A549 (cell line): ENCODE data around the gene MAF. TPM values are rescaled to one million over a fixed set of nuclear protein-coding genes. Genes with fewer than 3 reads are reported as not detected.

Experiments
- ATAC-seq, 2 experiments: fragments of 200-7000 bp in 1 of 2; fragments of >200 bp in 1 of 2; cut with Nextera tagmentation in 1 of 2; cut with Tn5 transposase in 1 of 2; 3 replicates each; pipeline versions ENCODE4 v1.8.0 to v1.9.1; 2018 to 2020; ENCODE audit warnings: mild to moderate bottlenecking in 1 of 2, moderate library complexity in 1 of 2
- CTCF ChIA-PET: fragments of 300-600 bp; sonication (Branson Sonifier 250); formaldehyde crosslinking; extraction: SDS; loops from one replicate; lab custom pipeline; 2021; ENCODE audit warnings: antibody characterized with exemption, inconsistent platforms; lab: Yijun Ruan, JAX
- POLR2A ChIA-PET: fragments of 350-600 bp; formaldehyde crosslinking; extraction: SDS; loops from one replicate; lab custom pipeline; 2021; ENCODE audit warnings: antibody characterized with exemption, inconsistent platforms; lab: Yijun Ruan, JAX
- DNase-seq, 2 experiments: peaks; one replicate each; pipeline versions ENCODE4 v3.0.0 to v3.0.0-alpha.2; 2011 to 2016; ENCODE audit warnings: low read depth in 1 of 2, low spot score in 1 of 2
- FAIRE-seq: peaks from 2 replicates; lab custom pipeline; 2011; peaks lifted over from hg19 to GRCh38; lab: Jason Lieb, UNC
- H3K27ac ChIP-seq, 2 experiments: fragments of >200 bp; sonication (Bioruptor Twin); formaldehyde crosslinking; 3 replicates each; pipeline ENCODE4 v1.5.1; 2016 to 2017
- H3K4me1 ChIP-seq: fragments of >200 bp; sonication (Bioruptor Twin); formaldehyde crosslinking; 3 replicates; pipeline ENCODE4 v1.6.1; 2016
- H3K4me2 ChIP-seq: fragments of >200 bp; sonication (Bioruptor Twin); formaldehyde crosslinking; 3 replicates; pipeline ENCODE4 v1.6.1; 2016
- H3K4me3 ChIP-seq: fragments of >200 bp; sonication (Bioruptor Twin); formaldehyde crosslinking; 3 replicates; pipeline ENCODE4 v1.5.1; 2016
- H3K9me3 ChIP-seq: fragments of >200 bp; sonication (Bioruptor Twin); formaldehyde crosslinking; 3 replicates; pipeline ENCODE4 v1.6.1; 2016
- CBX8 ChIP-seq: fragments of 200-600 bp; sonication (generic); IDR thresholded peaks from 2 replicates; pipeline ENCODE4 v1.6.1; 2016
- CHD2 ChIP-seq: fragments of 150-350 bp; IDR thresholded peaks from 2 replicates; pipeline ENCODE4 v1.6.1; 2014; ENCODE audit warnings: low read length; ENCODE audit not compliant: partially characterized antibody
- FOSB ChIP-seq: fragments of 250-450 bp; sonication (Bioruptor Pico); IDR thresholded peaks from 2 replicates; pipeline ENCODE4 v1.5.0; 2020; ENCODE audit warnings: mild to moderate bottlenecking, moderate library complexity
- GATA3 ChIP-seq: IDR thresholded peaks from 2 replicates; pipeline ENCODE4 v1.6.1; 2012; ENCODE audit warnings: borderline replicate concordance
- HEYL ChIP-seq: fragments of 250-450 bp; sonication (Bioruptor Pico); IDR thresholded peaks from 2 replicates; pipeline ENCODE4 v1.8.0; 2021; ENCODE audit warnings: mild to moderate bottlenecking, moderate library complexity
- HOXB13 ChIP-seq: fragments of 250-450 bp; sonication (Bioruptor Pico); IDR thresholded peaks from 2 replicates; pipeline ENCODE4 v1.5.0; 2020; ENCODE audit warnings: low read depth, mild to moderate bottlenecking, moderate library complexity
- HOXB5 ChIP-seq: fragments of 250-450 bp; sonication (Bioruptor Pico); IDR thresholded peaks from 2 replicates; pipeline ENCODE4 v1.5.0; 2020; ENCODE audit warnings: mild to moderate bottlenecking, moderate library complexity
- MYC ChIP-seq: IDR thresholded peaks from 2 replicates; pipeline ENCODE4 v1.6.1; 2012; ENCODE audit warnings: mild to moderate bottlenecking, inconsistent platforms, low read length, improper control_type of control experiment, borderline replicate concordance
- NPAS2 ChIP-seq: fragments of 250-450 bp; sonication (Bioruptor Pico); IDR thresholded peaks from 2 replicates; pipeline ENCODE4 v1.8.0; 2022; ENCODE audit warnings: mild to moderate bottlenecking, moderate library complexity, borderline replicate concordance
- RAD21 ChIP-seq, 2 experiments: fragments of >200 bp in 1 of 2; sonication (Bioruptor Twin) in 1 of 2; formaldehyde crosslinking in 1 of 2; IDR thresholded peaks in 1 of 2; conservative IDR thresholded peaks in 1 of 2; 2 replicates in 1 of 2; 3 replicates in 1 of 2; pipeline ENCODE4 v1.6.1; 2012 to 2018; ENCODE audit warnings: inconsistent platforms in 1 of 2
- SMC3 ChIP-seq: fragments of >200 bp; sonication (Bioruptor Twin); formaldehyde crosslinking; IDR thresholded peaks from 3 replicates; pipeline ENCODE4 v1.6.1; 2018; ENCODE audit warnings: inconsistent platforms
- TFCP2L1 ChIP-seq: fragments of 250-450 bp; sonication (Bioruptor Pico); IDR thresholded peaks from 2 replicates; pipeline ENCODE4 v1.5.0; 2021; ENCODE audit warnings: mild to moderate bottlenecking
- ZC3H11A ChIP-seq: fragments of 450-650 bp; IDR thresholded peaks from 2 replicates; pipeline ENCODE4 v1.6.1; 2014; ENCODE audit warnings: antibody characterized with exemption, mild to moderate bottlenecking
- WGBS: methylation state at CpG from one replicate; pipeline ENCODE4 v1.1.6; 2017; ENCODE audit errors: missing lambda C conversion rate; 5-methylcytosine and 5-hydroxymethylcytosine counted together
- polyA plus RNA-seq, 4 experiments: library from polyadenylated mRNA; depleted of rRNA in 3 of 4; stranded (reverse); fragments of >200 nt; fragmentation: RNase III in 1 of 4; extraction: RNeasy Plus Mini Kit Qiagen cat#74134 plus additional on column Dnase treatment in 1 of 4; gene quantifications; 2 replicates in 3 of 4; 3 replicates in 1 of 4; pipeline ENCODE4 v1.2.3, GENCODE V29; 2011 to 2017
- TF ChIP-seq, protein P1 (sequence below): fragments of >200 bp; sonication (Bioruptor Twin); formaldehyde crosslinking; IDR thresholded peaks from 3 replicates; pipeline ENCODE4 v1.5.1; 2016
- TF ChIP-seq, protein P2 (sequence below): fragments of 250-450 bp; sonication (Bioruptor Pico); IDR thresholded peaks from 2 replicates; pipeline ENCODE4 v1.5.0; 2020; ENCODE audit warnings: low read depth, mild to moderate bottlenecking, moderate library complexity
- TF ChIP-seq, protein P3 (sequence below): IDR thresholded peaks from 2 replicates; pipeline ENCODE4 v1.6.1; 2012; ENCODE audit warnings: low read depth, borderline replicate concordance

The MAF gene
- polyA plus RNA-seq, 2 of the 4 experiments (the other 2 are of a cell fraction): 0.14 to 0.37 TPM

DNA sequence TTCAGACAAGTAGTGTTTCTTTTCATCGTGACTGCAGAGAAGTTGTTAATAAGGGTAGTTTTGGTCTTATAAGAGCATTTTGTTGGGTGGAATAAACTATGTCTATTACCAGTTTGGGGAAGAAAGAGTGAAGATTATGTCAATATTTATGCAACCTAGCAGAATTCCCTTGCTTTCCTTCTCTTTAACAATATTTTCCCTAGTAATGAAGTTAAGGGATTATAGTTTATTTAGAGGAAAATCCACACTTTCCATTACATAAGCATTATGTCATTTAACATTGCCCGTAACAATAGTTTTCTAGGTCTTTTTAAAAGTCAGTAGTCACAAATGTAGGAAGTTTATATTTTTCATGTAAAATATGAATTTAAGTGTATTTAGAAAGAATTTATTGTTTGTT, 2.5 kb upstream of the MAF start:
- peaks cover 21% of the 10 kb centered on the region; the same call in 2 of the 3 replicates for H3K4me1 ChIP-seq
- ChIA-PET POLR2A (no interaction called here), CTCF (interaction anchor here (1.1 kb wide), 1 partner anchor 36 kb away, joined by 3 read pairs; no protein-coding TSS in a partner anchor)
- 69% methylated on average over 2 of the region's 2 CpGs for WGBS
- ATAC-seq (no peak), DNase-seq (no peak), FAIRE-seq (no peak)
- H3K9me3 ChIP-seq: no peaks in the 10 kb centered on the region
- no peak overlapping the region for H3K4me3 ChIP-seq
- no peak overlapping the region for H3K4me2 ChIP-seq
- no peak overlapping the region for H3K27ac ChIP-seq
- no peak for TF ChIP-seq GATA3
- TF ChIP-seq, protein P1, sequence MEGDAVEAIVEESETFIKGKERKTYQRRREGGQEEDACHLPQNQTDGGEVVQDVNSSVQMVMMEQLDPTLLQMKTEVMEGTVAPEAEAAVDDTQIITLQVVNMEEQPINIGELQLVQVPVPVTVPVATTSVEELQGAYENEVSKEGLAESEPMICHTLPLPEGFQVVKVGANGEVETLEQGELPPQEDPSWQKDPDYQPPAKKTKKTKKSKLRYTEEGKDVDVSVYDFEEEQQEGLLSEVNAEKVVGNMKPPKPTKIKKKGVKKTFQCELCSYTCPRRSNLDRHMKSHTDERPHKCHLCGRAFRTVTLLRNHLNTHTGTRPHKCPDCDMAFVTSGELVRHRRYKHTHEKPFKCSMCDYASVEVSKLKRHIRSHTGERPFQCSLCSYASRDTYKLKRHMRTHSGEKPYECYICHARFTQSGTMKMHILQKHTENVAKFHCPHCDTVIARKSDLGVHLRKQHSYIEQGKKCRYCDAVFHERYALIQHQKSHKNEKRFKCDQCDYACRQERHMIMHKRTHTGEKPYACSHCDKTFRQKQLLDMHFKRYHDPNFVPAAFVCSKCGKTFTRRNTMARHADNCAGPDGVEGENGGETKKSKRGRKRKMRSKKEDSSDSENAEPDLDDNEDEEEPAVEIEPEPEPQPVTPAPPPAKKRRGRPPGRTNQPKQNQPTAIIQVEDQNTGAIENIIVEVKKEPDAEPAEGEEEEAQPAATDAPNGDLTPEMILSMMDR: no peak
- no peak for TF ChIP-seq HOXB5 (CRISPR knock-in tag)
- no peak for TF ChIP-seq CBX8
- TF ChIP-seq, protein P2, sequence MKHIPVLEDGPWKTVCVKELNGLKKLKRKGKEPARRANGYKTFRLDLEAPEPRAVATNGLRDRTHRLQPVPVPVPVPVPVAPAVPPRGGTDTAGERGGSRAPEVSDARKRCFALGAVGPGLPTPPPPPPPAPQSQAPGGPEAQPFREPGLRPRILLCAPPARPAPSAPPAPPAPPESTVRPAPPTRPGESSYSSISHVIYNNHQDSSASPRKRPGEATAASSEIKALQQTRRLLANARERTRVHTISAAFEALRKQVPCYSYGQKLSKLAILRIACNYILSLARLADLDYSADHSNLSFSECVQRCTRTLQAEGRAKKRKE (CRISPR knock-in tag): no peak
- no peak for TF ChIP-seq HEYL (CRISPR knock-in tag)
- TF ChIP-seq NPAS2 (CRISPR knock-in tag): no peak
- TF ChIP-seq TFCP2L1 (CRISPR knock-in tag): no peak
- no peak for TF ChIP-seq ZC3H11A
- TF ChIP-seq FOSB (CRISPR knock-in tag): no peak

DNA sequence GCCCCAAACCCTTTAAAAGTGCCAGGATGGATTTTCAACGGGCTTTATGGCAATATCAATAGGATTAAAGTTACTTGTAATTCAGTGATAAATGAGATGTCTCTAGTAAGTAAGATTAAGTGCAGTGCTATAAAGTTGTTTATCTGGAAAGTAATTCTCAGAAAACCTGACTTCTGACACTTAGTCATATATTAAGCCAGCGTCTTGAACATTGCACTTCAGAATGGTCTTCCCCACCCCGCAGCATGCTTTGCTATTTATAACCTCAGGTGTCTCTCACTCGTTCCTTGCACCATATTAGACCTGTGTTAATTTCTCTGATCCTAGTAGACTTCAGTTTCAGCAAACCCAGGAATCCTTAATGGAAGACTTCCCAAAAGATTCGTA, 2.1 kb upstream of the MAF start:
- POLR2A ChIA-PET: no interaction called here
- Histone ChIP-seq H3K4me2 (peak overlapping the region; percentile 95; the same call in 1 of the 3 replicates), H3K27ac (no peak overlapping the region), H3K4me1 (peaks cover 17% of the 10 kb centered on the region; the same call in 2 of the 3 replicates), H3K9me3 (no peaks in the 10 kb centered on the region), H3K4me3 (no peak overlapping the region)
- ATAC-seq (no peak), DNase-seq (no peak), FAIRE-seq (no peak)
- no peak for TF ChIP-seq HOXB13 (CRISPR knock-in tag)
- no peak for TF ChIP-seq CHD2
- CTCF ChIA-PET: interaction anchor here (0.6 to 2.8 kb wide), 65 partner anchors 8 to 1720 kb away, joined by 3 to 16 read pairs (median 4); partner anchors contain the start of gene WWOX
- 22% methylated on average over 5 of the region's 5 CpGs for WGBS

DNA sequence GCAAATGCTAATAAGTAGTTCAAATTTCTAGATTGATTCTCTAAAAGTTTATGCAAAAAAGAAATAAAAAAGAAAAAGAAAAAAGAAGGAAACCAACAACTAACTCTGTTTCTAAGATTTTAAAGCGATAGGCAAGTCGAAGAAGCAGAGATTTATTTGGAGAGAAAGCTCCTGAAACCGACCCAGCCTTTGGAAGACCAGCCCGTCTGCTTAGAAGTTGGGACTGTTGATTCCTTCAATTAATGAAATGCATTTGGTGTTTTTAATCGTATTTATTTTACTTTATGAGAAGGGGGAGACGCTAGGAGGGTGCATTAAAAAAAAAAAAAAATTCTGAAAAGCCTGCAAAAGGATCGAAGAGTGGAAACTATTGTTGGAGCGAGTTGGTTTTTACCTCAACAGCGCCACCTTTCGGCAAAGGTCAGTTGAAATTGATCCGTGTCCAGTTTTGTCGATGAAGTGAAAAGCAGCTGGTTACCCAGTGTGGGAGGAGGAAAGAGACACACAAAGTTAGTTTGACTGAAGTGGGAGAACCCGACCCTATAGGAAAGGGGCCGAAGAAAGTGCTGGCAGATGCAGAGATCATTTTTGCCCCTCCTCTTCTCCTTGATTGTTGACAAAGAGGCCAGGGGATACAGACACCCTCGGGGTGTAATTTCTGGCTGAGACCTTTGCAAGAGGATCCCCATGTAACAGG, 1.5 kb upstream of the MAF start:
- ATAC-seq: peak in 1 of 2 experiments; percentile 53; a peak in 3 of 6 replicates
- peak overlapping the region; percentile 49; the same call in 2 of the 3 replicates for H3K4me3 ChIP-seq

More for the DNA sequence above, 1.5 kb upstream of the MAF start:
- CTCF ChIA-PET: interaction anchor here (0.5 to 2.8 kb wide), 80 partner anchors 8 to 1719 kb away, joined by 3 to 16 read pairs (median 4); partner anchors contain the start of gene WWOX
- Histone ChIP-seq H3K4me1 (peaks cover 13% of the 10 kb centered on the region; the same call in 2 of the 3 replicates), H3K27ac (no peak overlapping the region), H3K4me2 (peak overlapping the region; percentile 95), H3K9me3 (no peaks in the 10 kb centered on the region)
- WGBS: 2% methylated on average over 15 of the region's 15 CpGs
- POLR2A ChIA-PET: interaction anchor here (1.5 kb wide), 1 partner anchor 9 kb away, joined by 3 read pairs; no protein-coding TSS in a partner anchor
- DNase-seq: peak; percentile 45 to 70
- TF ChIP-seq MYC: no peak
- peak; percentile 61; the same call in 2 of the 3 replicates for TF ChIP-seq SMC3
- TF ChIP-seq, protein P3, sequence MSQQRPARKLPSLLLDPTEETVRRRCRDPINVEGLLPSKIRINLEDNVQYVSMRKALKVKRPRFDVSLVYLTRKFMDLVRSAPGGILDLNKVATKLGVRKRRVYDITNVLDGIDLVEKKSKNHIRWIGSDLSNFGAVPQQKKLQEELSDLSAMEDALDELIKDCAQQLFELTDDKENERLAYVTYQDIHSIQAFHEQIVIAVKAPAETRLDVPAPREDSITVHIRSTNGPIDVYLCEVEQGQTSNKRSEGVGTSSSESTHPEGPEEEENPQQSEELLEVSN: no peak
- TF ChIP-seq, protein P1: peak; percentile 84
- no peak for TF ChIP-seq CHD2
- TF ChIP-seq NPAS2 (CRISPR knock-in tag): no peak
- TF ChIP-seq RAD21 (conservative IDR thresholded peaks at IDR 0.05 in 1 of 2, IDR thresholded peaks at IDR 0.05 in 1 of 2): peak; percentile 74 to 79
- peak; percentile 61 for FAIRE-seq
